Endothelial cell (in vitro differentiated cells): ENCODE data around the gene ZNF860. TPM values are rescaled to one million over a fixed set of nuclear protein-coding genes. Genes with fewer than 3 reads are reported as not detected.

Experiments
- DNase-seq: peaks from one replicate; pipeline ENCODE4 v3.0.0; 2021; ENCODE audit warnings: low spot score
- H3K27ac Mint-ChIP-seq: one replicate; pipeline ENCODE4 v1.8.0; 2021; ENCODE audit warnings: mixed read lengths, inconsistent platforms; ENCODE audit not compliant: unreplicated experiment
- H3K27me3 Mint-ChIP-seq: one replicate; pipeline ENCODE4 v1.8.0; 2021; ENCODE audit warnings: mild to moderate bottlenecking, moderate library complexity, mixed read lengths, inconsistent platforms; ENCODE audit not compliant: unreplicated experiment
- H3K36me3 Mint-ChIP-seq: one replicate; pipeline ENCODE4 v1.8.0; 2021; ENCODE audit warnings: mild to moderate bottlenecking, low read depth, mixed read lengths, inconsistent platforms; ENCODE audit not compliant: unreplicated experiment
- H3K4me1 Mint-ChIP-seq: one replicate; pipeline ENCODE4 v1.8.0; 2021; ENCODE audit warnings: mild to moderate bottlenecking, mixed read lengths, inconsistent platforms; ENCODE audit not compliant: unreplicated experiment
- H3K4me3 Mint-ChIP-seq: one replicate; pipeline ENCODE4 v1.8.0; 2021; ENCODE audit warnings: mild to moderate bottlenecking, mixed read lengths, inconsistent platforms; ENCODE audit not compliant: unreplicated experiment
- H3K9me3 Mint-ChIP-seq: one replicate; pipeline ENCODE4 v1.8.0; 2021; ENCODE audit warnings: mixed read lengths, inconsistent platforms; ENCODE audit not compliant: unreplicated experiment
- CTCF ChIP-seq: fragments of 200-600 bp; sonication (generic); IDR thresholded peaks from one replicate; pipeline ENCODE4 v1.5.0; 2021; ENCODE audit warnings: antibody characterized with exemption; ENCODE audit not compliant: unreplicated experiment
- total RNA-seq: library from RNA; stranded (reverse); fragmentation: NEBNext Ultra II Directional; extraction: Animal tissue kit (Norgen Biotek cat#: 25700); gene quantifications from one replicate; pipeline ENCODE4 v1.2.1, GENCODE V29; 2021; ENCODE audit not compliant: unreplicated experiment

ZNF860 gene
- total RNA-seq, 1 donor from 2014 or later: 1.1 TPM

DNA sequence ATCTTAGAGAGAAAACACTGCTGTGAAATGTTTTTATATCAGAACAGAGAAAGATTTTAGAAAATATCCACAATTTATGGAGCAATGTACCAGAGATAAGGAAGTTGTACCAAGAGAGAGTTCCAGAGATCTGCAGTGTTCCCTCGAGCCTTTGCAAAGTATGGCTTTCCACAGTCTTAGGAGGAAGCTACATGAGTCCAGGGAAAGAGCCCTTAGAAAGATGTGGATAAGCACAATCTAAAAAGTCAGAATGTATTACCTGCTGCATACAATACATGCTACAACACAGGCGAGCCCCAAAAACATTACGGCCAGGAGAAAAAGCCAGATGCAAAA is 56.4 kb downstream of the ZNF860 start:
- Mint-ChIP-seq H3K36me3 (peaks cover 5% of the 10 kb centered on the region), H3K4me3 (no peak overlapping the region), H3K9me3 (peaks cover 9% of the 10 kb centered on the region), H3K27ac (no peak overlapping the region), H3K4me1 (peaks cover 5% of the 10 kb centered on the region), H3K27me3 (peaks cover 4% of the 10 kb centered on the region)
- TF ChIP-seq CTCF: no peak
- DNase-seq: no peak

- TF ChIP-seq CTCF: no peak
- Mint-ChIP-seq H3K36me3 (peaks cover 5% of the 10 kb centered on the region), H3K27ac (no peak overlapping the region), H3K4me1 (peaks cover 5% of the 10 kb centered on the region), H3K27me3 (peaks cover 4% of the 10 kb centered on the region), H3K4me3 (no peak overlapping the region), H3K9me3 (peaks cover 9% of the 10 kb centered on the region)
- DNase-seq: no peak
Measured at GRCh38 chr3:32041316-32041715, 59.8 kb downstream of the ZNF860 start.

Other genes starting within 250 kb of the ZNF860 start
- gene OSBPL10, start 488 bp upstream of the ZNF860 start, total RNA-seq: 61.0 TPM
- gene GPD1L, start 124.9 kb downstream of the ZNF860 start, total RNA-seq: 2.5 TPM